A549 treated with ZK216348 at 1 μM for 4 hours (cell line): ENCODE data around the gene PLA2G10. TPM values are rescaled to one million over a fixed set of nuclear protein-coding genes. Genes with fewer than 3 reads are reported as not detected.

Experiments
- total RNA-seq: library from RNA; stranded (reverse); fragments of 200-300 nt; extraction: Qiagen RNA extraction; gene quantifications from 5 replicates; pipeline ENCODE4 v1.2.3, GENCODE V29; 2022; ENCODE audit warnings: low read depth

Gene PLA2G10
- total RNA-seq: 0.38 to 0.41 TPM (median 0.39 TPM) in 3 of 5 replicates, not detected in the others

GRCh38 chr16:14694129-14694528, at the start of gene PLA2G10:
Gene PLA2G10, minus strand, starts transcription at chr16:14694308. Its CDS starts 79 bp downstream, at chr16:14694229.

DNA sequence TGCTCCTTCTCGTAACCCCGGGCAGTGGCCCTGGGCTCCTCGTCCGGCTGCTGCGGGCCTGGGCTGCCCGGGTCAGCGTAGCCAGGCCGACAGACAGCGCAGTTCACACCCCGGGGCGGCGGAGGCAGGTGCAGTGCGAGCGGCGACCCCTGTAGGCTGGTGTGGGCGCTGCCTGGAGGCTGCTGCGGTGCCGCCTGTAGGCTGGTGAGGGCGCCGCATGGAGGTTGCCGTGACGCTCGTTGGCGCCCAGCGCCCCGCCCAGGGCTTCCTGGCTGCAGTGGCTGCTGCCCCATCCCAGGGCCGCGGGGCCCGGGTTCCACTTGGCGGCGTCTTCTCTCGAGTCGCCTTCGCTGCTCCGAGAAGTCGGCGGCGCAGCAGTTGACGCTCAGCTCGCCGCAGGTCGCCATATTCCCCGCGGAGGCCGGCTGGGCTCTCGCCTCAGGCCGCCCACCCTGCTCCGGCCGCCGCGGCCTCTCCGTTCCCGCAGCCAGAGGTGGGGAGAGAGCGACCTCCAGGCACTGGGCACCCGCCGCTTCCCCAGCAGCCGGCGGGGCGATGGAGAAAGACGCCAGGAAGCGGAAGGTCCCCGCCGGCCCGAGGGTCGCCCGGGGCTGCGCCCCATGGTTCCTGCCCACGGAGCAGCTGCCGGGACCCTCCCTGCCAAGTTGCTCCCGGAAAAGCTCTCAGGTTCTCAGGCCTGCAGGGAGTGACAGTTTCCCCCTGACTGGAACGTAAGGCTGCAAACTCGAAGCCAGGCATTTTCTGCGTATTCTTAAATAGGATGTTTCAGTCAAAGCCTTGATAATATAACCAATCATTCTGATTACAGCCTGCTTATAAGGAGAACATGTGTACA, 48.4 kb upstream of the PLA2G10 start, which contains the start of gene NPIPA2:
TSS of gene NPIPA2 (plus strand) at position 261 of the 856 bp plus-strand sequence. CDS start 5,533 bp downstream, outside the sequence.

DNA sequence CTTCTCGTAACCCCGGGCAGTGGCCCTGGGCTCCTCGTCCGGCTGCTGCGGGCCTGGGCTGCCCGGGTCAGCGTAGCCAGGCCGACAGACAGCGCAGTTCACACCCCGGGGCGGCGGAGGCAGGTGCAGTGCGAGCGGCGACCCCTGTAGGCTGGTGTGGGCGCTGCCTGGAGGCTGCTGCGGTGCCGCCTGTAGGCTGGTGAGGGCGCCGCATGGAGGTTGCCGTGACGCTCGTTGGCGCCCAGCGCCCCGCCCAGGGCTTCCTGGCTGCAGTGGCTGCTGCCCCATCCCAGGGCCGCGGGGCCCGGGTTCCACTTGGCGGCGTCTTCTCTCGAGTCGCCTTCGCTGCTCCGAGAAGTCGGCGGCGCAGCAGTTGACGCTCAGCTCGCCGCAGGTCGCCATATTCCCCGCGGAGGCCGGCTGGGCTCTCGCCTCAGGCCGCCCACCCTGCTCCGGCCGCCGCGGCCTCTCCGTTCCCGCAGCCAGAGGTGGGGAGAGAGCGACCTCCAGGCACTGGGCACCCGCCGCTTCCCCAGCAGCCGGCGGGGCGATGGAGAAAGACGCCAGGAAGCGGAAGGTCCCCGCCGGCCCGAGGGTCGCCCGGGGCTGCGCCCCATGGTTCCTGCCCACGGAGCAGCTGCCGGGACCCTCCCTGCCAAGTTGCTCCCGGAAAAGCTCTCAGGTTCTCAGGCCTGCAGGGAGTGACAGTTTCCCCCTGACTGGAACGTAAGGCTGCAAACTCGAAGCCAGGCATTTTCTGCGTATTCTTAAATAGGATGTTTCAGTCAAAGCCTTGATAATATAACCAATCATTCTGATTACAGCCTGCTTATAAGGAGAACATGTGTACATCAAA, 9.3 kb upstream of the PLA2G10 start, which contains the start of gene NPIPA3:
TSS of gene NPIPA3 (plus strand) at position 256 of the 856 bp plus-strand sequence. CDS start 5,533 bp downstream, outside the sequence.

GRCh38 chr16:14632693-14633569, 61.2 kb downstream of the PLA2G10 start, which contains the start of gene BFAR:
Gene BFAR, plus strand, starts transcription at chr16:14632951. Its CDS starts 11,396 bp downstream, at chr16:14644347.

DNA sequence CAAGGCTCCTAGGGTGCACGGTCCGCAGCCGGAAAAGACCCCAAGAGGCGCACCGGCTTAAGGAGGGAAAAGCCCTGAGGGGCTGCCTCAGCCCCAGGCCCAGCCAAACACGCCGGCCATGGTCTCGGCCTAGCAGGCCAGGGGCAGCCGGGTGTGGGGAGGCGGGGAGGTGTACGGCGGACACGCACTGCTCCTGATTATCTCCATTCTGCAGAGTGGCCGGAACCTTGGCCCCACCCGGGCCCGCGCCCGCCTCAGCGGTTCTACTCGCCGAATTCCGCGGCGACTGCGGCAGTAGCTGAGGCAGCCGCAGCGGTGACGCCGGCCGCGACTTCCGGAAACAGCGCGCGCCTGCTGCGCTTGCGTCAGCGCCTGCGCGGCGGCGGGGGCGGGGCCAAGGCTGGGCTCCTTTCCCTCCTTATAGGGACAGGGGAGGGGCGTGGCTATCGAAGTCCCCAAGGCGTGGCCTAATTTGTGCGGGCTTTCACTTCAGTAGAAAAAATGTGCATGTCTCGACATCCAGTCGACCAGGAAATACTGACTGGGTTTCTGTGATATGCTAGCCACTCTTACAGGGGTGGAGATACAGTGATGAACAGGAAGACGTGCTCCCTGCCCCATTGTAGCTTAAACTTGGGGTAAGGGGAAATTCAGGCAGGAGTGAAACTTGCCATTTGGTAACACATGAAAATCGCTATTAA, 64.0 kb downstream of the PLA2G10 start, which contains the start of gene PARN:
TSS of gene PARN (minus strand) at position 342 of the 701 bp plus-strand sequence. CDS start at position 207, 135 bp downstream.

Other genes starting within 250 kb of the PLA2G10 start
- gene PARN, start 64.0 kb downstream of the PLA2G10 start, total RNA-seq: 33.6 to 45.6 TPM (median 40.6 TPM) in 5 replicates
- gene BFAR, start 61.4 kb downstream of the PLA2G10 start, total RNA-seq: 102 to 131 TPM (median 108 TPM) in 5 replicates
- gene NPIPA3, start 9.1 kb upstream of the PLA2G10 start, total RNA-seq: 1.3 to 2.3 TPM (median 1.8 TPM) in 5 replicates
- 0.84 to 2.0 TPM (median 1.3 TPM) in 5 replicates for gene NPIPA2, start 48.2 kb upstream of the PLA2G10 start, total RNA-seq
- 93.6 to 105 TPM (median 99.3 TPM) in 5 replicates for gene NOMO1, start 139.4 kb upstream of the PLA2G10 start, total RNA-seq
- gene NPIPA1, start 243.1 kb upstream of the PLA2G10 start, total RNA-seq: 39.3 to 60.3 TPM (median 52.6 TPM) in 5 replicates